Activated CD4-positive, CD25-positive, alpha-beta regulatory T cell treated with anti-CD3 and anti-CD28 coated beads, Interleukin-2, amount 50 U/mL, for 16 hours (primary cell): Measurements from ENCODE around the gene ZNF892.
"Not testable (repeated sequence)": the region's sequence is repeated elsewhere in the genome, so short reads cannot be mapped to it uniquely, and the experiment has no call there.

Source experiments
- DNase-seq: peaks from one replicate; pipeline ENCODE4 v3.0.0-alpha.2; 2020; ENCODE audit warnings: low read depth, low spot score

The ZNF892 gene

DNA sequence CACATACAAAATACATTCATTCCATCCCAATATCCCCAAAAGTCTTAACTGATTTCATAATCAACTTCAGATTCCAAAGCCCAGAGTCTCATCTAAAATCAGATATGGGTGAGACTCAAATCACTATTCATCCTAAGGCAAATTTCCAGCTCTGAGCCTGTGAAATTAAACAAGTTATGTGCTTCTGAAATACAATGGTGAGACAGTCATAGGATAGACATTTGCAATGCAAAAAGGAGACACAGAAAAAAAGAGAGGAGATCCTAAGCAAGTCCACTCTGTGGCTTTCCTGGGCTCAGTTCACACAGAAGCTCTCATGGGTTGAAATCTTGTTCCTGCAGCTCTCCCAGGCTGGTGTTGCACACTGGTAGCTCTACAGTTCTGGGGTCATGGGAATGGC lies 18.3 kb downstream of the ZNF892 start:
- no peak for DNase-seq

DNA sequence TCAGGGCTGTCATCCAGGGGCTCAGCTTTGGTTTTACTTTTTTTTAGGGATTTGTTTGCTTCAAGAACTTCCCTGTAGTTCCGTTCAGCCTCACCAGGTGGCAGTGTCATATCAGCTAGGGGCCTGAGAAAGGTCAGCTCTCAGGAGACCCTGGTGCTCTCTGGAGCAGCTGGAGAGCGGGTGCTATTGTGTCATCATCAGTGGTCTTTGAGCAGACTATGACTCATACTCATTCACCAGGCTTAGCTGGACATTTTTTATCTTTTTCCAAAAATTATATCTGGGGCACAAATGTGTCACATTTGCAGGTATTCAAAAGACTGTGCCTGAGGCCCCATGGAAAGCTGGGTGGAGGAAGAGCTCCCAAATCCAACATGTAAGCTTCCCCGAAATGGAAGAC lies 24.4 kb downstream of the ZNF892 start:
- DNase-seq: no peak

DNA sequence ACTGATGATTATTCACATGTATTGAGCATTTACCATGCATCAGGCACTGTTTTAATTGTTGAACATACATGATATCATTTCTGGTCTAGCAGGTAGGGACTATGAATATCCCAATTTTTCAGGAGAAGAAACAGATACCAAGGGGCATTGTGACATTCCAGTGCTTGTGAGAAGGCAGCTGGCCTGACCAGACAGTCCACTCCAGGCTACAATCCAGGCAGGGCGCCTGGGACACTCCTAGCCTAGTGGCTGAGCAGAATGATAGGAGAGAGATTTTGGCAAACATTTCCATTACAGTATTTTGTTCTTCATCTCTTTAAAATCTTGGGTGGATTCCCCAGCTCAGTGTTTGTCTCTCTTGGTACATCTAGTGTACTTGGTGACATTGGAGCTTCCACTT lies 24.9 kb downstream of the ZNF892 start:
- DNase-seq: no peak

DNA sequence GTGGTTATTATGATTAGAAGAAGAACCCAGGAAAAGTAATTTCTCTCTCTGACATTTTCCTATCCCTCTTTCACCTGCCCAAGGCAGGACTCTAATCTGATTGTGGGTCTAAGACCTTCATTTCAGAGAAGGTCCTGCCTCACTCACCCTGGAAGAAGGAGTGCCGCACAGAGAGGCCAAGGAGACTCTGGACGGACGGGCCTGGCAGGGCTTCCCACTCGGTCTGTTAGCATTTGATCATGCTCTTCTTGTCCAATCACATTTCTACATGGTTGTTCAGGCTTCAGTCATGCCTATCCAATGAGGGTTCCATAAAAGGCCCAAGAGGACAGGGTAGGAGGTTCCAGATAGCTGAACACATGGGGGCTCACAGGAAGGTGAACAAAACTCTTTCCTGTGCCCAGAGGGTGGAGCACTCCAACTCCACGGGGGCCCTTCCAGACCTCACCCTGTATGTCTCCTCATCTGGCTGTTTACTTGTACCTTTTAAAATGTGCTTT lies 27.0 kb downstream of the ZNF892 start:
- DNase-seq: no peak

DNA sequence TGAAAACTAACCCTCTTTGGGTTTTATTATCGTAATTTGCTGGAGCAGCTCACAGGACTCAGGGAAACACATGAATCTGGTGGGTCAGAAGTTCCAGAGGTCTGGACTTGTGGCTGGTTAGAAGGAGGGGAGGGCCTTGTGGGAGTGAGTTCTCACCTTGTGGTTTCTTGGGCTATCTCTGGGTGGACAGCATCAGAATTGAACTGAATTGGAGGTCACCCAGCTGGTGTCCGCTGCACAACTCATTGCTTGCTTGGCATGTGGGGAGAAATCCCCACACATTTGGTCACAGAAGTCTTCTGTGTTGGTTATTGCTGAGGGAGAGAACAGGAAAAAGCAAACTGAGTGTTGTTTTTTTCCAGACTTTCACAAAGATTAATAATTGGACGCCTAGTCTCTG lies 27.5 kb downstream of the ZNF892 start:
- no peak for DNase-seq

DNA sequence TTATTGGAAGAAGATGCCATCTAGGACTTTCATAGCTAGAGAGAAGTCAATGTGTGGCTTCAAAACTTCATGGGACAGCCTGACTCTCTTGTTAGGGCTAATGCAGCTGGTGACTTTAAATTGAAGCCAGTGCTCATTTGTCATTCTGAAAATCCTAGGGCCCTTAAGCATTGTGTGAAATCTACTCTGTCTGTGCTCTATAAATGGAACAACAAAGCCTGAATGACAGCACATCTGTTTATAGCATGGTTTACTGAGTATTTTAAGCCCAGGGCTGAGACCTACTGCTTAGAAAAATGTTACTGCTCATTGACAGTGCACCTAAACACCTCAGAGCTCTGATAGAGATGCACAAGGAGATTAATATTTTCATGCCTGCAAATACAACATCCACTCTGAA lies 30.8 kb downstream of the ZNF892 start:
- DNase-seq: no peak

DNA sequence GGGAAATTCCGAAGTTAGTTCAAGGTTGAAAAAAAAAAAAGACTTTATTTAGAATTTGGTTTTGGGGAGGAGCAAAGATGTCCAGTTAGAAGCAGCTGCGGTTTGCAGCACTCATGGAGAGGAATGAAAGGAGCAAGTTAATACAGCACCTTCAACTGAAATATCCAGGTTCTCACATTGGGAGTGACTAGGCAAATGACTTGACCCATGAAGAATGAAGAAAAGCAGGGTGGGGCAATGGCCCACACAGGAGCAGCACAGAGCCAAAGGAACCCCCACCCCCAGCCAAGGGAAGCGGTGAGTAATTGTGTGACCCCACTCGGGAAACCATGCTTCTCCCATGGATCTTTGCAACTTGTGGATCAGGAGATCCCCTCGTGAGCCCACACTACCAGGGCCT lies 32.8 kb downstream of the ZNF892 start:
- DNase-seq: no peak

DNA sequence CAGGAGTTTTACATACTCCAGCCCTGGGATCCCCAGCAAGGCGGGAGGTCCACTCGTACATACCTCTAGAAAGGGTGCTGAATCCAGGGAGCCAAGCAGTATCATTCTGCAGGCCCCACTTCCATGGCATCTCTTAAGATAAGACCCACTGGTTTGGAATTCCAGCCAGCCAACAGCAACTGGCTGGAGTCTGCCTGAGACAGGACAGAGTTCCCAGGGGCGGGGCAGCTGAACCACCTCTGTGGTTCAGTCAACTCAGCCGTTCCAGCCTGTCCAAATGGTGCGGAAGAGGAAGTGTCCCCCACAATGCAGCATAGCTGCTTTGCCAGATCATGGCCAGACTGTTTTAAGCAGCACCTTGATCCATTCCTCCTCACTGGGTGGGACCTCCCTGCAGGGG lies 33.2 kb downstream of the ZNF892 start:
- no peak for DNase-seq

DNA sequence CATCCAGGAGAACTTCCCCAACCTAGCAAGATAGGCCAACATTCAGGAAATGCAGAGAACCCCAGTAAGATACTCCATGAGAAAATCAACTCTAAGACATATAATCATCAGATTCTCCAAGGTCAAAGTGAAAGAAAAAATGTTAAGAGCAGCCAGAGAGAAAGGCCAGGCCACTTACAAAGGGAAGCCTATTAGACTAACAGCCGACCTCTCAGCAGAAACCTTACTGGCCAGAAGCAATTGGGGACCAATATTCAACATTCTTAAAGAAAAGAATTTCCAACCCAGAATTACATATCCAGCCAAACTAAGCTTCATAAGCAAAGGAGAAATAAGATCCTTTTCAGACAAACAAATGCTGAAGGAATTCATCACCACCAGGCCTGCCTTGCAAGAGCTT lies 34.8 kb downstream of the ZNF892 start:
- DNase-seq: not testable (repeated sequence)
